Activated CD8-positive, alpha-beta memory T cell treated with anti-CD3 and anti-CD28 coated beads, Interleukin-2, amount 50 U/mL, for 1 hour (primary cell): Measurements from ENCODE around the gene PADI1.

Experiments
- DNase-seq: peaks from one replicate; pipeline ENCODE4 v3.0.0-alpha.2; 2020; ENCODE audit errors: extremely low read depth

Gene PADI1

DNA sequence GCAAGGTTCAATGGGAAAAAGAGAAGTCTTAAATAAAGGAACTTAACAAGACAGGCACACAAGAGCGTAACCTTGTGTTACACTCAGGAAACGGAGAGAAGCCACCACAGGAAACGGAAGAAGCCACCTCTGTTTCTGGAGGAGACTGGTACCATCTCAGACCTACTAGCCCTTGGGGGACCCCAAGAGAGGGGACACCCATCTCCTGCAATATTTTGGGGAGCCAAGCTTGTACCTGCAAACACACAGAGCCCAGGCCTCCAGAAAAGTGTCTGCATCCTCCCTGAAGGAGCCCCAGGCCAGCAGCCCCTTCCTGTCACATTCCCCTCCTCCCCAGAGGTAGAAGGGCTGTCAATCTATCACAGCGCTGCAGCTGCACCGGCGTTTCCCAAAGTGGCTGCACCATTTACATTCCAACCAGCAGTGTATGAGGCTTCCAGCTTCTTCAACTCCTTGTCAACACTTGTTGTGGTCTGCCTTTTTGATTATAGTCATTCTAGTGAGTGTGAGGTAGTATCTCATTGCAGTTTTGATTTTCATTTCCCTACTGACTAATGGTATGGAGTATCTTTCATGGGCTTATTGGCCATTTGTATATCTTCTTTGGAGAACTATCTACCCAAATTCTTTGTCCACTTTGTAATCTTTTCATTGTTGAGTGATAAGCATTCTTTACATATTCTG lies 23.0 kb upstream of the PADI1 start:
- no peak for DNase-seq

DNA sequence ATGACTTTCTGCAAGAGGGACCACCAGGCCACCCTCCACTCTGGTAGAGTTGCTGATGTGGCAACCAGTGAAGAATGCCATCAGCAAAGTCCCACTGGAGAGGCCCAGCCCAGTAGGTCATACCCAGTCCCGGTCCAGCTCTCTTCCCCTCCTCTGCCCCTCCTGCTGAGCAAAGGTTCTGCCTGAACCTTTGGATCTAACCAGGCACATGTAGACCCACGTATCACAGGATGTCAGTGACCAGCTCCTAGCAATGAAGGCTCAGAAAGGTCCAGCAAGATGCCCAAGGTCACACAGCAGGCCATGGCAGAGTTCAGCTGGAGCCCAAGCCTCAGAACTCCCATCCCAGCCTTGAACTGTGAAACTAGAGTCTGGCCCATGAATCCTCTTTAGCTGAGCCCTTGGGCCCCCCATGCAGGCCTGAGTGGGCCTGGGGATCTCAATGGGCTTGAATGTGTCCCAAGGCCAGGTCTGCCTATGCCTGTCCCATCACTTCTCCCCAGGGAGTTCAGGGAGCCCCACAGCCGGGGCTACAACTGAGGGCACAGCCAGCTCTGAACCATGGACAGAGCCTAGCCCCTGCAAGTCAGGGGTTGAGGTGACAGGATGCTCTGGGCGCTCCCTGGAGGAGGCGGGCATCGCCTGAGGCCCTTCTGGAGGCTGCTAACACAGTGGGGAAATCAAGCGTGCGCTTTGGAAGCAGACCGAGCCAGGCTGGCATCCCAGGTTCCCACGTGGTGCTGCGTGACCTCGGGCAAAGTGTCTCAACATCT lies 21.4 kb upstream of the PADI1 start:
- no peak for DNase-seq

DNA sequence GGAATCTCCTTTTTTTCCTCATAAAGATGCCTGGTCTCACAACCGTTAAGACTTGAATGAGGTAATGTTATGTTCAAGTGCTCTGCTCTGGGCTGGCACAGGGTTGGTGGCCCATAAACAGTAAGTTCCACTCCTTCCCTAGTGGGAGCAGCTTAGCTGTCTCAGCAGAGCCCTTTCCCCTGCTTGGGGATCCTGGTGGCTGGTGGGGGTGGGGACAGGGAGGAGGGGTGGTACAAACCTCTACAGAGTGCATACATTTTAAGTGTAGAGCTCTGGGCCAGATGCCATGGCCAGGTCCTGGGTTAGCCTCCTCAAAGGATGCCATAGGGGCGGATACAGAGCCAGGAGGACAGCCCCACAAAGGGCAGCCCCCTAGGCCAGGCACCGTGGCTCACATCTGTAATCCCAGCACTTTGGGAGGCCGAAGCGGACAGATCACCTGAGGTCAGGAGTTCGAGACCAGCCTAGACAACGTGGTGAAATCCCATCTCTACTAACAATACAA lies 20.7 kb upstream of the PADI1 start:
- DNase-seq = no peak

DNA sequence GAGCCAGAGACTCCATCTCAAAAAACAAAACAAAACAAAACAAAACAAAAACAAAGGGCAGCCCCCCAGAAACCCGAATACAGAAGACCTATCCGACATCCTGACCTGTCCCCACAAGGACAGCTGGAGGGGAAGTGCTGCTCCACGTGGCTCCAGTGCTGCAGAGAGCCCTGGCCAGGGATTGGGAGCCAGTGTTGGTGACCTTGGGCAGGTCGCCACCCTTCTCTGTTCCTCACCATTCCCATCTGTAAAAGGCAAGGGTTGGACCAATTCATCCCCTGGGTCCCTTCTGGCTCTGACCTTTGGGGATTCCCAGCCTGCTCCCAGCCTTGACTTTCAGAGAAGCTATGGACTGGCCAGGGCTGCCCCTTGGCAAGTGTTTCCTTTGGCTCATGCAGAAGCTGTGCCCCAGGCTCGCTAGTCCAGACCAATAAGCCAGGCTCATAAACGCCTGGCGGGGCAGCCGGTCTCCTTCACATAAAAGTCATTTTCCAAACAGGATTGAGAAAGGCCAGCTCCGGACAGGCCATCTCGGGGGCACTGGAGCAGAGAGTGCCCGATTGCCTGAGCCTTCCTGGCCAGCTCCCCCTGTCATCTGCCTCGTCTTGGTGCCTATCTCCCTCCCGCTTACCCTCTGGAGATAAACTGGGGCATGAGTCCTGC lies 20.0 kb upstream of the PADI1 start:
- no peak for DNase-seq

DNA sequence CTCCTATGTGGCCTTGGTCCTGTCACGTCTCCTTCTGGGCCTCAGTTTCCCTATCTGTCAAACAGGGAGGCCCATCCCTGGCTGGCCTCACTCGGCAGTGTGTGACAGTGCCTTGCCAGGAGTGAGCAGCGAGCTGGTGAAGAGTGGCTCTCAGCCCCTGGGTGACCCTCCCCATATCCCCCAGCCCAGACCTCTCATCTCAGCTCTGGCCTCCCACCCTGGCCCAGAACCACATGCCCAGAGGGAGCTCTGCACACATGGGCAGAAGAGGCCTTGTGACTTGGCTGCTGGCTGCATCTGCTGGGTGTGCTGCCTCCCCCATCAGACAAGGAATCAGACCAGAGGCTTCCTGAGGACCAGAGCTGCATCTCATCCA lies 19.5 kb upstream of the PADI1 start:
- DNase-seq = no peak

- DNase-seq = no peak
These were observed 18.6 kb upstream of the PADI1 start for GRCh38 chr1:17186216-17186909.

GRCh38 chr1:17187051-17187450 lies 17.9 kb upstream of the PADI1 start:
- no peak for DNase-seq

- DNase-seq = no peak
These were observed 16.7 kb upstream of the PADI1 start for GRCh38 chr1:17188217-17188616.

DNA sequence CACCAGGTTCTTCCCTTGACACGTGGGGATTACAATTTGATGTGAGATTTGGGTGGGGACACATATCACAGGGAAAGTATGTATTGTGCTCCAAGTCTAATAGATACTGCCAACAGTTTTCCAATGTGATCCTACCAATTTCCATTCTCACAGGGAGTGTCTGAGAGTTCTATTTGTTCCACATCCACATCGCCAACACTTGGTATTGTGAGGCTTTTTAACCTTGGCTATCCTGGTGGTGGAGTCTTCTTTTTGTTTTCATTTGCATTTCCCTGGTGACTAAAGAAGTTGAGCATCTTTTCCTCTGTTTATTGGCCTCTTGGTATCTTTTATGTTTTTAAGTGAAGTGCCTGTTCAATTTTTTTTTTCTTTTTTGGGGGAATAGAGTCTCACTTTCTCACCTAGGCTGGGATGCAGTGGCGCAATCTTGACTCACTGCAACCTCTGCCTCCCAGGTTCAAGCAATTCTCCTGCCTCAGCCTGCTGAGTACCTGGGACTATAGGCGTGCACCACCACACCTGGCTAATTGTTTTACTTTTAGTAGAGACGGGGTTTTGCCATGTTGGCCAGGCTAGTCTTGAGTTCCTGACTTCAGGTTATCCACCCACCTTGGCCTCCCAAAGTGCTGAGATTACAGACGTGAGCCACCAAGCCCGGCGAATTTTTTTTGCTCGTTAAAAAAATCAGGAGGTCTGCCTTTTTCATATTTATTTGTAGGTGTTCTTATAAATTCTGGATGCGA lies 15.9 kb upstream of the PADI1 start:
- DNase-seq = no peak

GRCh38 chr1:17189632-17189990 lies 15.3 kb upstream of the PADI1 start:
- DNase-seq = no peak

DNA sequence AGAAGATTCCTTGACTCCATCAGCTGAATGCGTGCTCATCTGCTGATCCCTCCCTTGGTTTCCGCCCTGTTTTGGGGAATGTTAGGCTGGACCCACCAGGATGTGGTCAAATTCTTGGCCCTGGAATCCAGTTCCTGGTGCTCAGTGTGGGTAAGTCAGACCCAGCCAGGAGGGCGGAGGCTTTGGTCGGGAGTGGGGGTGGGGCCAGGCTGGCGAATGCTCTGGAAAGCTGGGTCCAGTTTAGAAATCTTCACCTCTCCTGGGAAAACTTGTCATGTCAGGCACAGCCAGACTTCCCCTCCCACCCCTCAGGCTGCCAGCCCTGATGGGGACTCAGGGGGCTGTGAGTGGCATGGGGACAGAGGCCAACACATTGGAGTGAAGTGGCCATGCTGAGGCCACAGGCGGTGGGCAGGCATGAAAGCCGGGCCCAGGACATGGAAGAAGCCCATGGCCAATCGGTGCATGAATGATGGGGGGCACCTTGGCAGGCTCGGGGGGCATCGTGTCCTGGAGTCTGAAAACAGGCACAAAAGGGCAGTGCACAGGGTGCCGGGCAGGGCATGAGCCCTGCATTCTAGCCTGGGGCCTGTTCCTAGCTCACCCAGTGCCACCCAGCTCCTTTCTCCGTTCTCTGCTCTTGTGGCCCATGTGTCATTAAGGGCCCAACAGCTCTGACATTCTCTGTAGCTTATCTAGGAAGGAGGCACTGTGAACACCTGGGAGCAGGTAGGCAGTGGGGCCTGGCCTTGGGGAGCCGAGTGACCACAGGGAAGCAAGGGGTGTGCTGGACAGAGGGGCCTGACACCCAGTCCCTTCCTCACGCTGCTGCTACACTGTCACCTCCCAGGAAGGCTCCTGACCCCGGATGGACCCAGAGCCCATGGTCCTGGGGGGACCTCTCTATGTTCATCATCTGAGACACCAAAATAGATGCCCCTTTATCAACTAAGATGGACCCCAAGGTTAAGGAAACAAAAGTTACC lies 14.6 kb upstream of the PADI1 start:
- DNase-seq = no peak

- DNase-seq = no peak
These were observed 13.0 kb upstream of the PADI1 start for GRCh38 chr1:17191990-17192242.

GRCh38 chr1:17192394-17193221 lies 12.3 kb upstream of the PADI1 start:
- DNase-seq = no peak

- no peak for DNase-seq
These were observed 11.5 kb upstream of the PADI1 start for GRCh38 chr1:17193222-17194132.

GRCh38 chr1:17194133-17194475 lies 10.8 kb upstream of the PADI1 start:
- DNase-seq = no peak

DNA sequence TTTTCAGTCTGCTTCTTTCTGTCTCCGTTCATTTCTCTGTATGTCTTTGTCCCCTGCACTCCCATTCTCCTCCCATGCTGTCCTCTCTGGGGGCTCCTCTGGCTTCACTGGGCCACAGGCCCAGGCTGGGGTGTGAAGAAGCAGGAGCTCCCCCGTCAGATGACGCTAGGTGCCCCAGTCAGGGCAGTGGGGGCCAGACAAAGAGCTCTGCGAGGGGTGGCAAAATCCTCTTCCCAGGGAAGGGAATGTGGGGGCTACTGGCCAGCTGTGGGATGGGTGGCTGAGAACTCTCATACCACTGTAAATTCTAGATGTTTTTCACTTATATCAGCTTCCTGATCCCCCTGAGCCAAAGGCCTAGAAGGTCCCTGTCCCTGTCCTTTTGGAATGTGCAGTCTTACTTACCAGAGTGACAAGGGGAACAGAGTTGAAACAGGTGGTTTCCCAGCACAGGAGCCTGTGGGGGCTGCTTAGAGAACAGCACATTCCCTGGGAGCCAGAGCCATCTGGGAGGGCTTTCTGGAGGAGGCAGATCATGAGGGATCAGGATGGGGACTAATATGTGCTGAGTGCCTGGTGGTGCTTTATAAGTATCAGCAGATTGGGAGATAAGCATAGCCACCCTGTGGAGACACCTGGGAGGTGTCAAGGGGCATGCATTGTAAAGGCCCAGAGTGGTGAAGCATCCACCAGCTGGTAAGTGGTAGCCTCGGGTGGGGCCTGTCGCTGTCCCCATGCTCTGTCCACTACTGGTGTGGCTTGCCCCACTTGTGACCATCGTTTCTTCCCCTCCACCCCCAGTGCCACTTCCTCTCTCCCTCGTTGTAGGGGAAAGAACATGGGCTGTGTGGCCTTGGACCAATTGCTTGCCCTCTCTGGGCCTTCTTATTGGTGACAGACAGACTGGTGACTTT lies 10.1 kb upstream of the PADI1 start:
- DNase-seq = no peak

DNA sequence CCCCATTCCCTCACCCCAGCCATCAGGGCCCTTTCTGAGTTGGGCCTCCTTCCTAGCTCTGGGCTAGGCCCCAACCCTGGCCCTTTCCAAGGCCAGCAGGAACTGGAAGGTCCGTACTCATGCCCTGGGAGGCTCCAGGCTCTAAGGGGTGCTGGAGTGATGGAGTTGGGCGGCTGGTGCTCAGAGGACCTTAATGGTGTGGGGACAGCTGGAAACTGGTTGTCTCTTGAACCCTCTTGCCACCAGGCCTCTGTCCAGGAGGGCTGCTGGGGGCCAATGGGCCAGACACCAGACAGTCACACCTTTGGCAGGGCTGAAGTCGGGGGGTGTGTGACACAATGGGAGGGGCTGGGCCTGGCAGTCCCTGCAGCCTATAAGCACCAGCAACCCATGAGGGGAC lies 9.2 kb upstream of the PADI1 start:
- no peak for DNase-seq
